ENCODE measurements around the gene ENPP1.

DNA sequence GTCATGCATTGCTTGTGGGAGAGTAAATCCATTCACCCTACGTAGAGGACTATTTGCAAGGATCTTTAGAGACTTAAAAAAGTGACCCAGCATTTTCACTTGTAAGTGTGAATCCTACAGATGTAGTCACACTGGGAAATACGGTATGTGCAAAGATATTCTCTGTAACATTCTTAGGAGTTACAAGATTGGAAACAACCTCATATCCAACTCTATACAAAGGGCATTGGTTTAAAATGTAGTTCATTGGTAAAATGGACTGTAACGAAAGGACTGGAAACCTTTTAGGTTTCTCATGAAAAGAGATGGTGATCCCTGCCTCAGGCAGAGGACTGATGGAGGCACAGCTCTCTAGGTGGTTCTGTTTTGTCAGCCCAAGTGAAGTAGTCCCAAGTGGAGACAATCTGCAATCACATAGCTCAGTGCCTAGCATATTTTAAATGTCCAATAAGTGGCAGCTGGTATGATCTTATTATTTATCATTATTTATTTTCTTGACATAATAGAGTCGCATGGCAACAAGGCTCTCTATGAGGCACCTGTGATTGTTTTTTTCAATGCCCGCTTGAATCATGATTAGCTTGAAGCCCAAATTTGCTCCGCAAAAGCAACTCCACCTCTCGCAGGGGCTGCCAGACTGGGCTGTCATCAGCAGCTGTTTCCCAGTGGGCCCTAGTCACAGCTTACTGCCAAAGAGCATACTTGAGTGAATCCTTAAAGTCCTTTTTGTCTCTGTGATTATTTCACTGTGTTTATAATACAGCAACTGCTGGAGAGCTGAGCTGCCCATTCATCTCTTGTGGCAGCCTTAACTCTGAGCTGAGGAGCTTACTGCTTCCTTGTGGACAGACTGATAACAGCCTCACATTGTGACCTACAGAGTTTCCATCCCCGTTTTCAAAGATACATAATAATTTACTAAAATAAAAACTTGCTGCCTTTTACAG lies 19.8 kb upstream of the ENPP1 start:
- no peak for TF ChIP-seq POLR2AphosphoS5 (IDR thresholded peaks at IDR 0.05)
- TF ChIP-seq, protein P1, sequence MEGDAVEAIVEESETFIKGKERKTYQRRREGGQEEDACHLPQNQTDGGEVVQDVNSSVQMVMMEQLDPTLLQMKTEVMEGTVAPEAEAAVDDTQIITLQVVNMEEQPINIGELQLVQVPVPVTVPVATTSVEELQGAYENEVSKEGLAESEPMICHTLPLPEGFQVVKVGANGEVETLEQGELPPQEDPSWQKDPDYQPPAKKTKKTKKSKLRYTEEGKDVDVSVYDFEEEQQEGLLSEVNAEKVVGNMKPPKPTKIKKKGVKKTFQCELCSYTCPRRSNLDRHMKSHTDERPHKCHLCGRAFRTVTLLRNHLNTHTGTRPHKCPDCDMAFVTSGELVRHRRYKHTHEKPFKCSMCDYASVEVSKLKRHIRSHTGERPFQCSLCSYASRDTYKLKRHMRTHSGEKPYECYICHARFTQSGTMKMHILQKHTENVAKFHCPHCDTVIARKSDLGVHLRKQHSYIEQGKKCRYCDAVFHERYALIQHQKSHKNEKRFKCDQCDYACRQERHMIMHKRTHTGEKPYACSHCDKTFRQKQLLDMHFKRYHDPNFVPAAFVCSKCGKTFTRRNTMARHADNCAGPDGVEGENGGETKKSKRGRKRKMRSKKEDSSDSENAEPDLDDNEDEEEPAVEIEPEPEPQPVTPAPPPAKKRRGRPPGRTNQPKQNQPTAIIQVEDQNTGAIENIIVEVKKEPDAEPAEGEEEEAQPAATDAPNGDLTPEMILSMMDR (IDR thresholded peaks at IDR 0.05): no peak
- TF ChIP-seq POLR2A (IDR thresholded peaks at IDR 0.05): no peak
